SU-DHL-6 (cell line): ENCODE data around the gene HLA-DOA.

ENCODE experiments used
- H2AFZ ChIP-seq: fragments of 200-600 bp; sonication (generic); 2 replicates; pipeline ENCODE4 v1.6.1; 2014; ENCODE audit warnings: low read depth, mild to moderate bottlenecking, moderate library complexity, mixed read lengths, antibody characterized with exemption, low read length; ENCODE audit not compliant: severe bottlenecking
- H3F3A ChIP-seq: fragments of 200-600 bp; shearing (Covaris generic); 2 replicates; pipeline ENCODE4 v1.6.0; 2016; ENCODE audit warnings: antibody characterized with exemption, mild to moderate bottlenecking; ENCODE audit not compliant: insufficient read depth
- H3K27ac ChIP-seq: fragments of 200-600 bp; sonication (generic); 2 replicates; pipeline ENCODE4 v1.5.1; 2016; ENCODE audit warnings: low read depth, mild to moderate bottlenecking, low read length, moderate library complexity, mixed read lengths
- H3K27me3 ChIP-seq: fragments of 200-600 bp; sonication (generic), shearing (Covaris generic); 2 replicates; pipeline ENCODE4 v1.6.0; 2014; ENCODE audit warnings: mild to moderate bottlenecking, low read length
- H3K36me3 ChIP-seq: fragments of 200-600 bp; sonication (generic); 2 replicates; pipeline ENCODE4 v1.6.1; 2014; ENCODE audit warnings: mild to moderate bottlenecking, low read length, mixed read lengths
- H3K4me2 ChIP-seq: fragments of 300-600, 200-600 bp; shearing (Covaris generic), sonication (generic); 2 replicates; pipeline ENCODE4 v1.6.0; 2014; ENCODE audit warnings: low read length, low read depth, mild to moderate bottlenecking; ENCODE audit not compliant: poor library complexity, severe bottlenecking
- H3K4me3 ChIP-seq: fragments of 200-600 bp; sonication (generic); 2 replicates; pipeline ENCODE4 v1.5.1; 2014; ENCODE audit warnings: antibody characterized with exemption, low read length, mild to moderate bottlenecking, mixed read lengths; ENCODE audit not compliant: insufficient read depth, poor library complexity, severe bottlenecking
- H3K79me2 ChIP-seq: fragments of 200-600 bp; sonication (generic); 2 replicates; pipeline ENCODE4 v1.6.1; 2014; ENCODE audit warnings: mild to moderate bottlenecking, low read length, moderate library complexity; ENCODE audit not compliant: insufficient read depth
- H3K9ac ChIP-seq: fragments of 200-600 bp; sonication (generic); 2 replicates; pipeline ENCODE4 v1.7.0; 2014; ENCODE audit warnings: mild to moderate bottlenecking, low read length
- H3K9me2 ChIP-seq: fragments of 200-600 bp; sonication (generic); replicated peaks from 2 replicates; pipeline ENCODE4 v1.6.1; 2014; ENCODE audit warnings: low read length; ENCODE audit not compliant: insufficient read depth
- H3K9me3 ChIP-seq: fragments of 200-600 bp; sonication (generic); 2 replicates; pipeline ENCODE4 v1.6.1; 2014; ENCODE audit warnings: low read length, mixed read lengths; ENCODE audit not compliant: insufficient read depth
- H4K20me1 ChIP-seq: fragments of 200-600 bp; sonication (generic); 2 replicates; pipeline ENCODE4 v1.6.1; 2014; ENCODE audit warnings: low read depth, mild to moderate bottlenecking, antibody characterized with exemption, low read length, moderate library complexity, mixed read lengths
- CTCF ChIP-seq: fragments of 200-600 bp; sonication (generic); IDR thresholded peaks from one replicate; pipeline ENCODE4 v1.5.1; 2017; ENCODE audit warnings: antibody characterized with exemption, mild to moderate bottlenecking, low read length, moderate library complexity; ENCODE audit not compliant: insufficient read depth, poor library complexity, severe bottlenecking
- EZH2phosphoT487 ChIP-seq: fragments of 200-600 bp; sonication (generic), shearing (Covaris generic); conservative IDR thresholded peaks from 2 replicates; pipeline ENCODE4 v1.6.1; 2018; ENCODE audit warnings: mild to moderate bottlenecking, antibody characterized with exemption, low read length, moderate library complexity, mixed read lengths

Gene HLA-DOA

GRCh38 chr6:33007831-33008400 is 1.5 kb downstream of the HLA-DOA start:
- H3K79me2 ChIP-seq = peaks cover 5% of the 10 kb centered on the region; the same call in 1 of the 2 replicates
- H4K20me1 ChIP-seq = no peaks in the 10 kb centered on the region
- H3K27me3 ChIP-seq = no peaks in the 10 kb centered on the region
- peak overlapping the region; percentile 76 for H3K9ac ChIP-seq
- H3K36me3 ChIP-seq = no peaks in the 10 kb centered on the region
- no peak overlapping the region for H3K4me3 ChIP-seq
- no peak overlapping the region for H2AFZ ChIP-seq
- peak overlapping the region; percentile 64 for H3K4me2 ChIP-seq
- H3K27ac ChIP-seq = no peak overlapping the region
- H3K9me2 ChIP-seq = no peaks in the 10 kb centered on the region
- 0 out of 2 replicates have a peak, but pooled peaks cover 3% of the 10 kb centered on the region for H3F3A ChIP-seq
- no peaks in the 10 kb centered on the region for H3K9me3 ChIP-seq
- TF ChIP-seq CTCF (no peak), EZH2phosphoT487 (no peak)

GRCh38 chr6:33004940-33005339 is 4.5 kb downstream of the HLA-DOA start:
- TF ChIP-seq CTCF (no peak), EZH2phosphoT487 (no peak)
- H3K27me3 ChIP-seq = no peaks in the 10 kb centered on the region

GRCh38 chr6:33001685-33002084 is 7.7 kb downstream of the HLA-DOA start:
- Histone ChIP-seq H3K79me2 (no peaks in the 10 kb centered on the region), H3K4me2 (no peak overlapping the region), H2AFZ (no peak overlapping the region), H3K9me3 (no peaks in the 10 kb centered on the region), H3K9me2 (no peaks in the 10 kb centered on the region), H3K27ac (no peak overlapping the region), H4K20me1 (no peaks in the 10 kb centered on the region), H3F3A (0 out of 2 replicates have a peak, but pooled peaks cover 3% of the 10 kb centered on the region), H3K36me3 (no peaks in the 10 kb centered on the region), H3K9ac (no peak overlapping the region), H3K27me3 (no peaks in the 10 kb centered on the region), H3K4me3 (no peak overlapping the region)
- TF ChIP-seq EZH2phosphoT487 (no peak), CTCF (no peak)

More at GRCh38 chr6:33004940-33005339, 4.5 kb downstream of the HLA-DOA start:
- Histone ChIP-seq H3K36me3 (no peaks in the 10 kb centered on the region), H3K4me2 (no peak overlapping the region), H3K9me2 (no peaks in the 10 kb centered on the region), H3K27ac (no peak overlapping the region), H3K9ac (no peak overlapping the region), H4K20me1 (no peaks in the 10 kb centered on the region), H3K9me3 (no peaks in the 10 kb centered on the region), H2AFZ (no peak overlapping the region), H3F3A (0 out of 2 replicates have a peak, but pooled peaks cover 3% of the 10 kb centered on the region), H3K79me2 (peaks cover 5% of the 10 kb centered on the region; the same call in 1 of the 2 replicates), H3K4me3 (no peak overlapping the region)
